Measurements from ENCODE around the gene SPR.

SPR gene

GRCh38 chr2:72916743-72917137 lies 29.5 kb downstream of the SPR start:
- FAIRE-seq, result no peak

DNA sequence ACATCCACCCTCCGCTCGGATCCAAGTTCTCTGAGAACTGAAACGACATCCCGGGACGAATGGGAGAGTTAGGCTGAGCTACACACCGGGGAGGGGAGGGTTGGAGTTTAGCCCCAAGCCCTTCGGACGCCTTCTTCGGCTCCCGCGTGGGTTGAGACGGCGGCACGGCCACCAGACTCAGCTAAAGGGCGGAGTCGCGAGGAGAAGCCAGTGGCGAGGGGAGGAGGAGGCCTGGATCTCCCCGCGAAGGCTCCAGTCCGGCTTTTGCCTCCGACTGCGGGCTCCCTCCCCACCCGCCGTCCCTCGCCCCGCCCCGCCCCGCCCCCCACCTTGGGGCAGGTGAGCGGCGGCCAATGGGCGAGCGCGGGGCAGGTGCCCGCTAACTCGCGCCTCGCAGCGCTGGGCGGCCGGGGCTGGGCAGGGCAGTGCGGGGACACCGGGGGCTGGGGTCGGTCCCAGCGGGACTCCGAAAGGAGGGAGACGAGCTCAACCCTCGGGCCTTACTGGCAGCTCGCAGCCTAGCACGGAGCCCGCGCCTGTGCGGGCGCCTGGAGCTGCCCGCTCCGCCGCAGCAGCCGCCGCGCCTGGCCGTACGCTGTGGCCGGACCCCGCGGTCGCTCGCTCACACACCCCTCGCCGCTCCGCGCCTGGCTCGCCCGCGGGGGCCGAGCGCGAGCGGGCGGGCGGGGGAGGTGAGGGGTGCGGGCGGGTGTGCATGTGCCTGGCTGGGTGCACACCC lies 30.1 kb downstream of the SPR start, which contains the start of gene EMX1:
Gene EMX1, plus strand, starts transcription at position 382 of the 739 bp plus-strand sequence. Its CDS starts 334 bp downstream, at position 716.
- FAIRE-seq, result no peak

GRCh38 chr2:72917877-72918553 lies 30.8 kb downstream of the SPR start:
- no peak for FAIRE-seq

GRCh38 chr2:72919414-72920317 lies 32.5 kb downstream of the SPR start:
- no peak for FAIRE-seq

DNA sequence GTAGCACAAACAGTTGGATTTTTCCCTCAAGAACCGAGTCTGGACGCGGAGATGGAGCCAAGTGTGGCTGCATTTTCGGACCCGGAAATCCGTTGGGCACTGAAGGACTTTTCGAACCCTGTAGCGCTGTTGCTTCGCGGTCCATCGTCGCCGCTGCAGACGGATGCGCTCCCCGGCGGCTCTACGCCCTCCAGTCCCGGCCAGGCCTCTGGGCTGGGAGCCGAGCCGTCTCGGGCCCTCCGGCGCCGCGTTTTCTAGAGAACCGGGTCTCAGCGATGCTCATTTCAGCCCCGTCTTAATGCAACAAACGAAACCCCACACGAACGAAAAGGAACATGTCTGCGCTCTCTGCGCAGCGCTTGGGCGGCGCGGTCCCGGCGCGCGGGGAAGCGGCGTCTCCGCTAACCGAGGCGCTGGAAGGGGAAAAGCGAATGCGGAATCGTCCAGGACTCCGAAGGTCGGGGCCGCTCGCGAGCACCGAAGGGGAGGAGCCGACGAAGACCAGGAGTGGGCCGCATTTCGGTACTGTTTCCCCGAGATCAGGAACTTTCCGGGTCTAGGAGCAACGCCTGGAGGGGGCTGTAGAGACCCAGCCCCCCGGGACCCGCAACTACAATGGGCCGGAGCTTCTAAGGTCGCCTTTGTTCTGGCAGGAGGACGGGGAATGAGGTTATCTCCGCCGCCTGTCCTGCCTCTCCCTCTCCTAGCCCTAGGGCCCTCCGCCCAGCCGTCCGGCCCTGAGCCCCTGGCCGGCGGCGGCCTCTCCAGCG lies 33.3 kb downstream of the SPR start:
- no peak for FAIRE-seq

DNA sequence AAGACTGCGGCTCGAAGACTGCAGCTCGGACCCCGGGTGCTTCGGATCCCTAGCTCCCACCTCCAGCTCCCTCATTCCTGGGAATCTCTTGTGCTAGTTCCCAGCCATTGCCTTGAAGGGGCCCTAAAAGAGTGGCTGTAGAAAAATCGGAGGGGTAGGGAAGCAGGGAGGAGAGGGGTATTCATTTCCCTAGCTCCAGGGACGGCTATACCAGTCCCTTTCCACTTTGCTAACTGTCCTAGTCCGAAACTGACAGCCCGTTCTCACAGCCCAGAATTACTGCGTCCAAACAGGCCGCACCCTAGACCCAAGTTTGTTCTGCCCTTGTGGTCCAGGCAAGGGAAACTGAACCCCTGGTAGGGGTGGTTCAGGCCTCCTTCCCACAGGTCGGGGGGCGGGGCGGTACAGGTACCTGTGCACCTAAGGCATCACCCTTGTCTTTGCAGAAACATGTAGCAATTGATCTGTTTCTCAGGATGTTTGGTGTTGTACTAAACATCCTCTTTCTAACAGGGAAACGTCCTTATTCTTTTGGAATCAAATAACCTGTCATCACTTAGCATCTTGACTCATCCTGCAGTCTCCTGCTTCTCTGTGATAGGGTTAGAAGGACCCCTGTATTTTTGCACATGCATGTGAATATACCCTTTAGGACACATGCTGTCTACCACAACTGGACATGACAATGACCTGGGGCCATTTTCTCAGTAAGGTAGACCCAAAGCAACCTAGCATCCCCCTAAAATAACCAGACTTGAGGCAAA lies 34.1 kb downstream of the SPR start:
- no peak for FAIRE-seq

- no peak for FAIRE-seq
Observed at GRCh38 chr2:72921853-72922252, 34.6 kb downstream of the SPR start.

DNA sequence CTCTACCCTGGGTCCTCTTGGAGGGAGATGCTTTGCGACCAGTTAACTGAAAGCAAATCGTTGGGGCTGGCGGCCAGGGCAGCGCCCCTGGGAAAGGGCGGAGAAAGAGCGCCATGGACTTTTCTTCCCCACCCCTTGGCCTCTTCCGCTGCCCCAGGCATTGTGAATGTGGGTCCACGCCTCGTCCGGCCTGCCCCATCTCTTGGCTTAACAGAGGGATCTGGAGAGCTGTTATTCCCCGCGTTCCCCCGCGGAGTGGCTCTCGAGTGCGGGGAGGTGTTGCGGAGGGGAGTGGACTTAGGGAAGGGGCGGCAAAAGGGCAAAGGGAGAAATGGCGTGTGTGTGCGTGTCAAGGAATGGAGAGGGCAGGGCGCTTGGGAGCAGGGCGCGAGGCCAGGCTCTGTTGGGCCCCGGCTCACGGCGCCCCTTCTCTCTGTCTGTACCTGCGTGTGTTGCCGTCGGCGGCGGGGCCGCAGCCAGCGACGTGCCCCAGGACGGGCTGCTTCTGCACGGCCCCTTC lies 36.7 kb downstream of the SPR start:
- no peak for FAIRE-seq

GRCh38 chr2:72924353-72925240 lies 37.4 kb downstream of the SPR start:
- no peak for FAIRE-seq

DNA sequence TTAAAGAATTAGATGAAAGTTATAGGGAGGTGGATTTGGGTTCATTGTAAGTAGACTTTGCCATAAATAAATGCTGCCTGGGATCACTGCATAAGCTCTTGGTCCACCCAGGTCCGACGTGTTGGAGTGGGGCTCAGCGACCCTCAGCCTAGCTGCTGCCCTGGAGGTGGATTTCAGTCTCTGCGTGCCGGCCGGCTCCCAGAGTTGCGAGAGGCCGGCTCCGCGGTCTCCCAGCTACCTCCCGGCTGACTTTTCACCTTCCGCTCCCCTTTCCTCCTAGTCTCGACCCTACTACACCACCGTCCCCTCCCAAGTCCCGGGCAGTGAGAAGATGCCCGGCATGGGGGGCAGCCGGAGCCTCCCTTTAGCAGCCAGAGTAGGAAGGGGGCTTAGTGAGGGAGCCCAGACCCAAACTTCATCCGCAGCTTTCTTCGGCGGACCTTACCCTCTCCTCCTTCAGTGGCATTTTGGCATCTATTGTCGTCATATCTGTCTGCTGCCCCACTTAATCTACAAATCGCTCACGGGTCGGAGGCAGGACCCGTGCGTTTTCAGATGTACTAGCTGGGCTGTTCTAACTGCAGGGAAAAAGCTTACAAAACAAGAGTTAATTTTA lies 38.2 kb downstream of the SPR start:
- no peak for FAIRE-seq

GRCh38 chr2:72926368-72926767 lies 39.2 kb downstream of the SPR start:
- no peak for FAIRE-seq

- FAIRE-seq, result no peak
Observed at GRCh38 chr2:72926811-72927465, 39.7 kb downstream of the SPR start.

DNA sequence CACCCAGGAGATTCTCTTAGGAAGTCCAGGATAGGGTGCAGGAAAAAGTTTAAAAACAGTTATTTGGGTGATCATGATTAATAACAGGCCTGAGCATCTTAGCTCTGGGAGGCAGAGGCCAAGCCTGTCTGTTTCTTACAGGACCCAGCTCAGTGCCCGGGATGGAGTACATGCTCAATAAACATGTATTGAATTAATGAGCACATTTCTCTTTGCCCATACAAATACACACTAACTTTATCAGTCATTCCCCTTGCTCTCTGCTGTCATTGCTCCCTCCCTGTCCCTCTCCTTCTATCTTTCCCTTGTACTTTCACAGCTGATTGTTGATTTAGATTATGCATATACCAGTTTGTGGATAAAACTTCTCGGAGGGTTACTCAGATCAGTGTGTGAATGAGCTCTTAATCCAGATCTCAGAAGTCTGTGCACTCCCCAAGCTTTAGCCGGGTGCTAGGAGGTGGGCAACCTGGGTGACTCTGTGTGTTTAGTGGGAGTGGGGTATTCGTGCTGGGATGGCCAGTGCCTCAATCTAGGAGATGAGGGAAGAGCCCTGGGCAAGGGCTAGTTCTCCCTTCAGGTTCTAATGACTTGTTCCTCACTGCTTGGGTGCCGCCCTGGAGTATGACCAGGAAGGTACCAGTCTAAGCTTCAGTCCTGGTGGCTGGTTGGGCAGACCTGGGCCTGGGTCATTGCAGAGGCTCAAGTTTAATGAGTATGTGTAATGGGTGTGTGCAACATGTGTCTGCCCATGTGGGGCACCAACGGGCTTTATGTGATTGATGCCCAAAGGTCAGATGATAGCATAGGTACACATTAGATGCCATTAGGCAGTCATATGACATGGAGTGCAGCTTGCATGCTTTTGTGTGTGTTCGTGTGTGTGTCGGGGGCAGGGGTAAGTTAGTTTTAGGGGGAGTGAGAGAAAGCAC lies 40.7 kb downstream of the SPR start:
- no peak for FAIRE-seq

DNA sequence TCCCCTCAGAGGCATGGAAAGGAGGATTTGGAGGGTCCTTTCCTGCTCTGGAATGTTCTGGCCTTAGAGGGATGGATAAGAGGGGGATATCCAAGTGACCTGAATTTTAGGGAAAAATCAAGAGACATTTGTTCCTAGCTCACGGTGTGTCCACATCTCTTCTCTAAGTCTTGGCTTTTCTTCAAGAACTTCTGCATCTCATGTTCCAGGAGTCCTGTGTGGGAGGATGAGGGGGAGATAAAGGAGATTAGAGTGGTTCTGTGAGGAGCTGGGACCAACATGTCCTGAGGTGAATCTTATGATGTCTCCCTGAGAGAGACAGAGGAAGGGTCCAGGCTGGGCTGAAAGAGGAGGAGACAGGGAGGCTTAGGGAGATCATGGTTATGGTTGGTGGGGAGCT lies 41.8 kb downstream of the SPR start:
- FAIRE-seq, result no peak

- no peak for FAIRE-seq
Observed at GRCh38 chr2:72931280-72931910, 44.2 kb downstream of the SPR start.

DNA sequence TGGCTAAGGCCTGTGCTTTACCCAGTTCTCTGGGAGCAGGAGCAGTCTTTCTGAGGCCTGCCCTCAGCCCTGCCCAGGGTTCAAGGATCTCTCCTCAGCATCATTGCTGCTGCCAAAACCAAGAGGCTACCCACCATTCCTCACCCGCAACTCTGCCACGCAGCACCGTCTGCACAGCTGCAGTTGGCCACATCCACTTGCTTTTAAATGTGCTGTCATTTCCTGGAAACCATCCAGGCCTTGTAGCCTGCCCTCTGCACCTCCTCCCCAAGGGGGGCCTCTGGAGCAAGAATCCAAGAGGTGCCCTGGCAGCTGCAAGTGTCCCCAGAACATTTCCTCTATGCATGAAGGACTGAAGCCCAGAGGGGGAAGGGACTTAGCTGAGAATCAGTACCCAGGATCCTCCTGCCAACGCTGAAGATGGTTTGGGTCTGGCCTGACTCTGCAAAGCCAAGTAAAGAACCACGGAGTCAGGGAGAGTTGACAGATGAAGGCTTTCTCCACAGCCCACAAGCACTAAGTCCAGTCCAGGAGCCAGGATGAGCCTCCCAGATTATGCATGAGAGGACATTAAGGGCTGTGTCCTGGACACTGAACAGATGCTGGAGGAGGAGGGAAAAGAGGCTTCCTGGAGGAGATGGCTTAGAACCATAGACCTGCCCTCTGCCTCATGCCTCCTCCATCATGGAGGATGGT lies 45.0 kb downstream of the SPR start:
- FAIRE-seq, result no peak

GRCh38 chr2:72932805-72933204 lies 45.6 kb downstream of the SPR start:
- FAIRE-seq, result no peak

Data from endometrium (tissue), 2 donors.